Neural cell (in vitro differentiated cells): ENCODE results near the gene PERM1. TPM values are rescaled to one million over a fixed set of nuclear protein-coding genes. Genes with fewer than 3 reads are reported as not detected.

ENCODE experiments used
- H2AFZ ChIP-seq: fragments of 200-600, 300-800 bp; sonication (generic), shearing (Covaris generic); 2 replicates; pipeline ENCODE4 v1.6.0; 2014; ENCODE audit warnings: low read depth, mild to moderate bottlenecking, antibody characterized with exemption, low read length, moderate library complexity
- H3F3A ChIP-seq: fragments of 200-600 bp; shearing (Covaris generic); 2 replicates; pipeline ENCODE4 v1.6.1; 2016; ENCODE audit warnings: mild to moderate bottlenecking, moderate library complexity, mixed read lengths, antibody characterized with exemption, low read length; ENCODE audit not compliant: insufficient read depth, poor library complexity, severe bottlenecking
- H3K27ac ChIP-seq: fragments of 200-600, 300-800 bp; sonication (generic), shearing (Covaris generic); 2 replicates; pipeline ENCODE4 v1.5.1; 2014; ENCODE audit warnings: mild to moderate bottlenecking, low read length, moderate library complexity
- H3K27me3 ChIP-seq: fragments of 300-800, 200-600 bp; sonication (generic), shearing (Covaris generic); 2 replicates; pipeline ENCODE4 v1.6.0; 2014; ENCODE audit warnings: mild to moderate bottlenecking, low read depth, low read length, moderate library complexity; ENCODE audit not compliant: insufficient read depth
- H3K36me3 ChIP-seq: fragments of 300-800, 200-600 bp; sonication (generic), shearing (Covaris generic); 2 replicates; pipeline ENCODE4 v1.5.1; 2014; ENCODE audit warnings: mild to moderate bottlenecking, antibody characterized with exemption, low read length, moderate library complexity; ENCODE audit not compliant: insufficient read depth
- H3K4me2 ChIP-seq: fragments of 300-800, 200-600 bp; sonication (generic), shearing (Covaris generic); 2 replicates; pipeline ENCODE4 v1.6.0; 2014; ENCODE audit warnings: mild to moderate bottlenecking, low read length
- H3K4me3 ChIP-seq: fragments of 300-800, 200-600 bp; sonication (generic), shearing (Covaris generic); 2 replicates; pipeline ENCODE4 v1.5.1; 2014; ENCODE audit warnings: mild to moderate bottlenecking, low read length, moderate library complexity
- H3K79me2 ChIP-seq: fragments of 200-600 bp; shearing (Covaris generic); replicated peaks from 2 replicates; pipeline ENCODE4 v1.6.0; 2014; ENCODE audit warnings: mild to moderate bottlenecking, low read length, moderate library complexity; ENCODE audit not compliant: insufficient read depth
- H3K9ac ChIP-seq: fragments of 300-800, 200-600 bp; sonication (generic), shearing (Covaris generic); 2 replicates; pipeline ENCODE4 v1.6.1; 2016; ENCODE audit warnings: mild to moderate bottlenecking, low read length, mixed read lengths
- H3K9me2 ChIP-seq: fragments of 200-600 bp; shearing (Covaris generic); 2 replicates; pipeline ENCODE4 v1.6.1; 2016; ENCODE audit warnings: mild to moderate bottlenecking, low read length, mixed read lengths; ENCODE audit not compliant: insufficient read depth
- H3K9me3 ChIP-seq: fragments of 200-600, 300-800 bp; sonication (generic), shearing (Covaris generic); 2 replicates; pipeline ENCODE4 v1.6.1; 2016; ENCODE audit warnings: mild to moderate bottlenecking, mixed run types, low read length, moderate library complexity, mixed read lengths
- H4K20me1 ChIP-seq: fragments of 200-600 bp; shearing (Covaris generic); 2 replicates; pipeline ENCODE4 v1.6.1; 2016; ENCODE audit warnings: mild to moderate bottlenecking, mixed run types; ENCODE audit not compliant: insufficient read depth
- EP300 ChIP-seq: fragments of 450-650 bp; conservative IDR thresholded peaks from 2 replicates; pipeline ENCODE4 v1.6.1; 2014; ENCODE audit warnings: antibody characterized with exemption, mild to moderate bottlenecking, moderate library complexity; ENCODE audit not compliant: poor library complexity, severe bottlenecking
- EZH2 ChIP-seq: fragments of 200-600, 300-800 bp; shearing (Covaris generic), sonication (generic); IDR thresholded peaks from 2 replicates; pipeline ENCODE4 v1.6.1; 2014; ENCODE audit warnings: antibody characterized with exemption, low read length, borderline replicate concordance, mild to moderate bottlenecking; ENCODE audit not compliant: insufficient read depth, poor library complexity, severe bottlenecking
- MXI1 ChIP-seq: fragments of 450-650 bp; conservative IDR thresholded peaks from 2 replicates; pipeline ENCODE4 v1.6.1; 2014; ENCODE audit warnings: antibody characterized with exemption, mild to moderate bottlenecking; ENCODE audit not compliant: poor library complexity, severe bottlenecking
- POLR2AphosphoS5 ChIP-seq: IDR thresholded peaks from 2 replicates; pipeline ENCODE4 v1.6.1; 2012
- RAD21 ChIP-seq: fragments of 450-650 bp; conservative IDR thresholded peaks from 2 replicates; pipeline ENCODE4 v1.6.1; 2014; ENCODE audit warnings: antibody characterized with exemption, mild to moderate bottlenecking, moderate library complexity
- SMC3 ChIP-seq: fragments of 450-650 bp; conservative IDR thresholded peaks from 2 replicates; pipeline ENCODE4 v1.6.1; 2014; ENCODE audit warnings: antibody characterized with exemption, mild to moderate bottlenecking, moderate library complexity; ENCODE audit not compliant: poor library complexity
- TAF1 ChIP-seq: IDR thresholded peaks from 2 replicates; pipeline ENCODE4 v1.6.1; 2012; ENCODE audit warnings: low read depth
- polyA plus RNA-seq: library from polyadenylated mRNA; depleted of rRNA; stranded (reverse); fragments of >200 nt; gene quantifications from 2 replicates; pipeline ENCODE4 v1.2.3, GENCODE V29; 2014
- TF ChIP-seq, protein P1 (sequence below): IDR thresholded peaks from 2 replicates; pipeline ENCODE4 v1.6.1; 2012; ENCODE audit warnings: borderline replicate concordance
- TF ChIP-seq, protein P2 (sequence below): fragments of 450-650 bp; IDR thresholded peaks from 2 replicates; pipeline ENCODE4 v1.5.1; 2014; ENCODE audit warnings: antibody characterized with exemption, mild to moderate bottlenecking, moderate library complexity; ENCODE audit not compliant: poor library complexity, severe bottlenecking

PERM1 gene
- polyA plus RNA-seq, 1 donor from 2014 or later, result not detected

DNA sequence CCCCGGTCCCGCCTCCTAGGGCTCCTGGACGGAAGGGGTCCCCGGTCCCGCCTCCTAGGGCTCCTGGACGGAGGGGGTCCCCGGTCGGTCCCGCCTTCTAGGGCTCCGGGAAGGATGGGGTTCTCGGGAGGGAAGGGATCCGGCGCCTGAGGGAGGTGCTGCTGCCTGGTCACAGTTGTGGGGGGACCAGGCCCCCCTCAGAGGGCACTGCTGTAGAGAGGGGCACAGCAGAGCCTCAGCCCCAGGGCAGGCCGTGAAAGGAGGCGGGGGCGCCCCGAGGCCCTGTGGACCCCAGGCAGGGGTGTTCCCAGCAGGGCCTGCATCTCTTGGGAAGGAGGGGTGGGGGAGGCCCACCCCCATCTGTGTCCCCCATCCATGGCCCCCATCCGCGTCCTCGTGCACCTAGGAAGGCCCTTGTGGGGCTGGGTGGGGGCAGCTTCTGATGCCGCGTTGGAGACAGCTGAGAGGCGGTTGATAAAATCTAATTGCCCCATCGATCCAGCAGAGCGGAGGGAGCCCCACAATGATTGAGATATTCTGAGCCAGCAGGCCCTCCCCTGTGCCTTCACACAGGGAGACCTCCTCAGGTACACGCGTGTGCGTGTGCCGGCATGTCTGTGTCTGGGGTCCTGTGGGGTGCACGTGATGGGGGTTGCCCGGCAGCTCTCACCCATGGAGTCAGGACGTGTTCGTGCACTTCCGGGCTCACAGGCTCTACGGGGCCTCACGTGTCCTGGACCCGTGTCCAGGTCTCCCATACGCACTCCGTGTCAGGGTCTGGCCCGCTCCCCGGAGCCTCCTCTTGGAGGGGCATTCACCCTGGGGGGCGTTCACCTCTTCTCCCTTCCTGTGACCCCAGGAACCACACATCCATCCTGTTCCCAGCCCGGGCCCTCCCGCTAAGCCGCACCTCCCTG lies 45.3 kb downstream of the PERM1 start:
- Histone ChIP-seq H3K79me2 (no peaks in the 10 kb centered on the region), H3F3A (no peaks in the 10 kb centered on the region), H4K20me1 (no peaks in the 10 kb centered on the region), H3K9me2 (no peaks in the 10 kb centered on the region), H3K27ac (no peak overlapping the region), H3K27me3 (peaks cover 60% of the 10 kb centered on the region), H3K36me3 (no peaks in the 10 kb centered on the region), H3K4me2 (no peak overlapping the region), H3K9me3 (no peaks in the 10 kb centered on the region), H3K9ac (no peak overlapping the region), H2AFZ (no peak overlapping the region), H3K4me3 (no peak overlapping the region)
- TF ChIP-seq, protein P1, sequence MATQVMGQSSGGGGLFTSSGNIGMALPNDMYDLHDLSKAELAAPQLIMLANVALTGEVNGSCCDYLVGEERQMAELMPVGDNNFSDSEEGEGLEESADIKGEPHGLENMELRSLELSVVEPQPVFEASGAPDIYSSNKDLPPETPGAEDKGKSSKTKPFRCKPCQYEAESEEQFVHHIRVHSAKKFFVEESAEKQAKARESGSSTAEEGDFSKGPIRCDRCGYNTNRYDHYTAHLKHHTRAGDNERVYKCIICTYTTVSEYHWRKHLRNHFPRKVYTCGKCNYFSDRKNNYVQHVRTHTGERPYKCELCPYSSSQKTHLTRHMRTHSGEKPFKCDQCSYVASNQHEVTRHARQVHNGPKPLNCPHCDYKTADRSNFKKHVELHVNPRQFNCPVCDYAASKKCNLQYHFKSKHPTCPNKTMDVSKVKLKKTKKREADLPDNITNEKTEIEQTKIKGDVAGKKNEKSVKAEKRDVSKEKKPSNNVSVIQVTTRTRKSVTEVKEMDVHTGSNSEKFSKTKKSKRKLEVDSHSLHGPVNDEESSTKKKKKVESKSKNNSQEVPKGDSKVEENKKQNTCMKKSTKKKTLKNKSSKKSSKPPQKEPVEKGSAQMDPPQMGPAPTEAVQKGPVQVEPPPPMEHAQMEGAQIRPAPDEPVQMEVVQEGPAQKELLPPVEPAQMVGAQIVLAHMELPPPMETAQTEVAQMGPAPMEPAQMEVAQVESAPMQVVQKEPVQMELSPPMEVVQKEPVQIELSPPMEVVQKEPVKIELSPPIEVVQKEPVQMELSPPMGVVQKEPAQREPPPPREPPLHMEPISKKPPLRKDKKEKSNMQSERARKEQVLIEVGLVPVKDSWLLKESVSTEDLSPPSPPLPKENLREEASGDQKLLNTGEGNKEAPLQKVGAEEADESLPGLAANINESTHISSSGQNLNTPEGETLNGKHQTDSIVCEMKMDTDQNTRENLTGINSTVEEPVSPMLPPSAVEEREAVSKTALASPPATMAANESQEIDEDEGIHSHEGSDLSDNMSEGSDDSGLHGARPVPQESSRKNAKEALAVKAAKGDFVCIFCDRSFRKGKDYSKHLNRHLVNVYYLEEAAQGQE, result no peak
- TF ChIP-seq MXI1, result no peak
- TF ChIP-seq SMC3, result no peak
- TF ChIP-seq TAF1, result no peak
- TF ChIP-seq, protein P2, sequence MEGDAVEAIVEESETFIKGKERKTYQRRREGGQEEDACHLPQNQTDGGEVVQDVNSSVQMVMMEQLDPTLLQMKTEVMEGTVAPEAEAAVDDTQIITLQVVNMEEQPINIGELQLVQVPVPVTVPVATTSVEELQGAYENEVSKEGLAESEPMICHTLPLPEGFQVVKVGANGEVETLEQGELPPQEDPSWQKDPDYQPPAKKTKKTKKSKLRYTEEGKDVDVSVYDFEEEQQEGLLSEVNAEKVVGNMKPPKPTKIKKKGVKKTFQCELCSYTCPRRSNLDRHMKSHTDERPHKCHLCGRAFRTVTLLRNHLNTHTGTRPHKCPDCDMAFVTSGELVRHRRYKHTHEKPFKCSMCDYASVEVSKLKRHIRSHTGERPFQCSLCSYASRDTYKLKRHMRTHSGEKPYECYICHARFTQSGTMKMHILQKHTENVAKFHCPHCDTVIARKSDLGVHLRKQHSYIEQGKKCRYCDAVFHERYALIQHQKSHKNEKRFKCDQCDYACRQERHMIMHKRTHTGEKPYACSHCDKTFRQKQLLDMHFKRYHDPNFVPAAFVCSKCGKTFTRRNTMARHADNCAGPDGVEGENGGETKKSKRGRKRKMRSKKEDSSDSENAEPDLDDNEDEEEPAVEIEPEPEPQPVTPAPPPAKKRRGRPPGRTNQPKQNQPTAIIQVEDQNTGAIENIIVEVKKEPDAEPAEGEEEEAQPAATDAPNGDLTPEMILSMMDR, result no peak
- TF ChIP-seq POLR2AphosphoS5, result no peak
- TF ChIP-seq RAD21, result no peak
- TF ChIP-seq EP300, result no peak
- no peak for TF ChIP-seq EZH2

DNA sequence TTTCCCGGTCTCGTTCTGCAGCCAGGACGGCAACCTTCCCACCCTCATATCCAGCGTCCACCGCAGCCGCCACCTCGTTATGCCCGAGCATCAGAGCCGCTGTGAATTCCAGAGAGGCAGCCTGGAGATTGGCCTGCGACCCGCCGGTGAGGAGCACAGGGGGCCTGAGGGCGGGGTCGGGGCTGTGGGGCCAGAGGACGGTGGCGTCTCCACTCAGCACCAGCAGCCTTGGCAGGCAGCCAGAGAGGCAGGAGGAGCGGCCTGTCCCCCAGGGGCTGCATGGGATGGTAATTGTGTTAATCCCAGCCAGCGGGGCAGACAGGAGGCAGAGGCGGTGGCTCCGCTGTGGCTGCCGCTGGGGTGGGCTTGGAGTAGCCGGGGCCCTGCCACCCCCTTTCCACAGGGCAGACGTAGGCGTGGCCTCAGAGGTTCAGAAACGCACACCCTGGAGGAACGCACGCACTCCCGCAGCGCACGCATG lies 46.1 kb downstream of the PERM1 start:
- Histone ChIP-seq H3K9me2 (no peaks in the 10 kb centered on the region), H3K4me2 (no peak overlapping the region), H3K4me3 (peak overlapping the region; percentile 34), H3K9me3 (no peaks in the 10 kb centered on the region), H4K20me1 (no peaks in the 10 kb centered on the region), H3K9ac (peak overlapping the region; percentile 26), H2AFZ (no peak overlapping the region), H3F3A (no peaks in the 10 kb centered on the region), H3K36me3 (no peaks in the 10 kb centered on the region), H3K27ac (no peak overlapping the region), H3K79me2 (no peaks in the 10 kb centered on the region), H3K27me3 (peaks cover 52% of the 10 kb centered on the region)
- TF ChIP-seq EZH2 (no peak), SMC3 (no peak), TAF1 (no peak), POLR2AphosphoS5 (no peak), RAD21 (no peak), EP300 (no peak), MXI1 (no peak)
- TF ChIP-seq, protein P1, result no peak
- TF ChIP-seq, protein P2, result no peak
